CD4-positive, alpha-beta memory T cell (primary cell): ENCODE results near the gene PTRHD1. TPM values are rescaled to one million over a fixed set of nuclear protein-coding genes. Genes with fewer than 3 reads are reported as not detected.

ENCODE experiments used
- CTCF ChIA-PET: fragments of 350-600 bp; sonication (Branson Sonifier 250); formaldehyde crosslinking; loops from one replicate; lab custom pipeline; 2021; ENCODE audit warnings: inconsistent platforms; ENCODE audit not compliant: partially characterized antibody; lab: Charles Lee
- POLR2A ChIA-PET: fragments of 350-600 bp; sonication (Branson Sonifier 250); formaldehyde crosslinking; loops from one replicate; lab custom pipeline; 2021; ENCODE audit not compliant: partially characterized antibody; lab: Charles Lee
- DNase-seq, 5 donors: peaks; one replicate each; pipeline versions ENCODE4 v3.0.0 to v3.0.0-alpha.2; 2020 to 2022; ENCODE audit warnings: mixed read lengths in 1 of 5
- H3K27ac ChIP-seq: one replicate; pipeline ENCODE4 v1.7.0; 2013; ENCODE audit warnings: low read depth, low read length
- H3K27me3 ChIP-seq: 2 replicates; pipeline ENCODE4 v1.7.0; 2013; ENCODE audit warnings: mild to moderate bottlenecking, low read length, moderate library complexity; ENCODE audit not compliant: insufficient read depth
- H3K36me3 ChIP-seq: 2 replicates; pipeline ENCODE4 v1.7.0; 2013; ENCODE audit warnings: mild to moderate bottlenecking, low read length, moderate library complexity; ENCODE audit not compliant: insufficient read depth
- H3K4me1 ChIP-seq: 2 replicates; pipeline ENCODE4 v1.7.0; 2013; ENCODE audit warnings: mild to moderate bottlenecking, low read length, moderate library complexity; ENCODE audit not compliant: insufficient read depth
- H3K4me3 ChIP-seq, 2 donors: one replicate each; pipeline ENCODE4 v1.7.0; 2013; ENCODE audit warnings: low read length in 2 of 2, mild to moderate bottlenecking in 1 of 2
- H3K9me3 ChIP-seq, 2 donors: one replicate each; pipeline ENCODE4 v1.7.0; 2013; ENCODE audit warnings: low read length in 2 of 2, control low read depth in 1 of 2; ENCODE audit not compliant: control insufficient read depth in 1 of 2
- H3K27ac Mint-ChIP-seq, 7 donors: one replicate each; pipeline ENCODE4 v1.8.0; 2020 to 2021; ENCODE audit warnings: mixed read lengths in 7 of 7, mild to moderate bottlenecking in 6 of 7, inconsistent platforms in 3 of 7, moderate library complexity in 3 of 7
- H3K27me3 Mint-ChIP-seq, 2 donors: one replicate each; pipeline ENCODE4 v1.8.0; 2020 to 2021; ENCODE audit warnings: mixed read lengths in 2 of 2
- H3K36me3 Mint-ChIP-seq, 2 donors: one replicate each; pipeline ENCODE4 v1.8.0; 2020 to 2021; ENCODE audit warnings: mixed read lengths in 2 of 2, inconsistent platforms in 1 of 2, mild to moderate bottlenecking in 1 of 2
- H3K4me1 Mint-ChIP-seq, 4 donors: one replicate each; pipeline ENCODE4 v1.8.0; 2020 to 2021; ENCODE audit warnings: mixed read lengths in 4 of 4, mild to moderate bottlenecking in 1 of 4
- H3K4me3 Mint-ChIP-seq, 8 donors: one replicate each; pipeline ENCODE4 v1.8.0; 2020 to 2021; ENCODE audit warnings: mixed read lengths in 8 of 8, mild to moderate bottlenecking in 7 of 8, moderate library complexity in 6 of 8, inconsistent platforms in 3 of 8
- H3K9me3 Mint-ChIP-seq, 8 donors: one replicate each; pipeline ENCODE4 v1.8.0; 2020 to 2021; ENCODE audit warnings: mixed read lengths in 8 of 8, mild to moderate bottlenecking in 5 of 8, inconsistent platforms in 3 of 8, moderate library complexity in 1 of 8
- intact Hi-C: fragments of 100-400 bp; cut with micrococcal nuclease; formaldehyde crosslinking; loops from one replicate; pipeline ENCODE4 v1.15.1; 2023
- polyA plus RNA-seq, 2 donors: library from polyadenylated mRNA; unstranded; fragments of 300-500 nt; fragmentation: Illumina TruSeq; gene quantifications; one replicate each; pipeline ENCODE4 v1.2.3, GENCODE V29; 2021
- total RNA-seq, 2 experiments: library from RNA; stranded (reverse); gene quantifications; one replicate each; pipeline ENCODE4 v1.2.3, GENCODE V29; 2021

The PTRHD1 gene
- total and polyA plus RNA-seq, 4 experiments from 2014 or later, result 12.0 to 52.1 (median 30.7) TPM

- H3K36me3 ChIP-seq, result peaks cover 8% of the 10 kb centered on the region
- H3K27me3 ChIP-seq, result no peaks in the 10 kb centered on the region
- H3K4me1 ChIP-seq, result peaks cover 20% of the 10 kb centered on the region
- Mint-ChIP-seq H3K36me3 (peaks cover 15 to 28% of the 10 kb centered on the region in 2 donors), H3K27ac (peak overlapping the region in 1 of 7 donors; percentile 47), H3K4me1 (peaks cover 10 to 22% (median 19%) of the 10 kb centered on the region in 4 donors), H3K9me3 (no peaks in the 10 kb centered on the region), H3K27me3 (no peaks in the 10 kb centered on the region), H3K4me3 (no peak overlapping the region)
- no peaks in the 10 kb centered on the region for H3K9me3 ChIP-seq
- no peak overlapping the region for H3K27ac ChIP-seq
- intact Hi-C loops, result no loop called here
- CTCF ChIA-PET, result interaction anchor here (0.7 to 9.9 kb wide), 3 partner anchors 402 to 1822 kb away, joined by 3 to 222 read pairs (median 12); no protein-coding TSS in a partner anchor
- H3K4me3 ChIP-seq, result no peak overlapping the region
- POLR2A ChIA-PET, result no interaction called here
- DNase-seq, result no peak
Observed at GRCh38 chr2:24824071-24824588, 30.9 kb upstream of the PTRHD1 start.

- POLR2A ChIA-PET, result no interaction called here
- peaks cover 16% of the 10 kb centered on the region for H3K4me1 ChIP-seq
- H3K27ac Mint-ChIP-seq, result peak overlapping the region in 2 of 7 donors; percentile 12 to 38
- intact Hi-C loops, result no loop called here
- CTCF ChIA-PET, result interaction anchor here (2.3 kb wide), 1 partner anchor 400 kb away, joined by 12 read pairs; no protein-coding TSS in a partner anchor
- no peak overlapping the region for H3K4me3 Mint-ChIP-seq
- H3K9me3 Mint-ChIP-seq, result no peaks in the 10 kb centered on the region
- no peak overlapping the region for H3K4me3 ChIP-seq
- H3K27me3 Mint-ChIP-seq, result no peaks in the 10 kb centered on the region
- H3K4me1 Mint-ChIP-seq, result peaks cover 5 to 16% (median 13%) of the 10 kb centered on the region in 4 donors
- no peaks in the 10 kb centered on the region for H3K9me3 ChIP-seq
- no peak overlapping the region for H3K27ac ChIP-seq
- H3K27me3 ChIP-seq, result no peaks in the 10 kb centered on the region
- H3K36me3 Mint-ChIP-seq, result peaks cover 21 to 42% of the 10 kb centered on the region in 2 donors
- H3K36me3 ChIP-seq, result peaks cover 13% of the 10 kb centered on the region
- no peak for DNase-seq
Observed at GRCh38 chr2:24822049-24822706, 29.0 kb upstream of the PTRHD1 start.

GRCh38 chr2:24821433-24821891, 28.3 kb upstream of the PTRHD1 start:
- no peaks in the 10 kb centered on the region for H3K9me3 Mint-ChIP-seq
- peaks cover 3 to 10% (median 7%) of the 10 kb centered on the region in 4 donors for H3K4me1 Mint-ChIP-seq
- Histone ChIP-seq H3K4me3 (no peak overlapping the region), H3K4me1 (peaks cover 9% of the 10 kb centered on the region), H3K27me3 (no peaks in the 10 kb centered on the region), H3K27ac (no peak overlapping the region), H3K36me3 (peaks cover 13% of the 10 kb centered on the region), H3K9me3 (no peaks in the 10 kb centered on the region)
- no peaks in the 10 kb centered on the region for H3K27me3 Mint-ChIP-seq
- ChIA-PET POLR2A (no interaction called here), CTCF (interaction anchor here (1.1 kb wide), 1 partner anchor 412 kb away, joined by 4 read pairs; no protein-coding TSS in a partner anchor)
- intact Hi-C loops, result no loop called here
- H3K36me3 Mint-ChIP-seq, result peaks cover 28 to 49% of the 10 kb centered on the region in 2 donors
- peak overlapping the region in 3 of 7 donors; percentile 16 to 66 (median 23) for H3K27ac Mint-ChIP-seq
- no peak for DNase-seq
- no peak overlapping the region for H3K4me3 Mint-ChIP-seq

- peak overlapping the region in 4 of 7 donors; percentile 14 to 69 (median 37) for H3K27ac Mint-ChIP-seq
- CTCF ChIA-PET, result interaction anchor here (1.1 kb wide), 1 partner anchor 411 kb away, joined by 4 read pairs; no protein-coding TSS in a partner anchor
- no peak overlapping the region for H3K4me3 Mint-ChIP-seq
- Histone ChIP-seq H3K36me3 (peaks cover 13% of the 10 kb centered on the region), H3K27ac (no peak overlapping the region), H3K9me3 (no peaks in the 10 kb centered on the region), H3K4me3 (no peak overlapping the region), H3K27me3 (no peaks in the 10 kb centered on the region), H3K4me1 (peaks cover 2% of the 10 kb centered on the region)
- no peaks in the 10 kb centered on the region for H3K9me3 Mint-ChIP-seq
- POLR2A ChIA-PET, result no interaction called here
- H3K36me3 Mint-ChIP-seq, result peaks cover 33 to 53% of the 10 kb centered on the region in 2 donors
- intact Hi-C loops, result no loop called here
- DNase-seq, result no peak
- peaks cover 0 to 5% (median 2%) of the 10 kb centered on the region in 4 donors for H3K4me1 Mint-ChIP-seq
- H3K27me3 Mint-ChIP-seq, result no peaks in the 10 kb centered on the region
Observed at GRCh38 chr2:24820598-24821432, 27.6 kb upstream of the PTRHD1 start.

- peaks cover 13% of the 10 kb centered on the region for H3K36me3 ChIP-seq
- no peaks in the 10 kb centered on the region for H3K9me3 Mint-ChIP-seq
- ChIA-PET CTCF (interaction anchor here (1.6 kb wide), 1 partner anchor 398 kb away, joined by 3 read pairs; no protein-coding TSS in a partner anchor), POLR2A (no interaction called here)
- H3K27ac ChIP-seq, result no peak overlapping the region
- H3K27ac Mint-ChIP-seq, result no peak overlapping the region
- no peak for DNase-seq
- H3K4me3 Mint-ChIP-seq, result no peak overlapping the region
- intact Hi-C loops, result no loop called here
- H3K4me3 ChIP-seq, result no peak overlapping the region
- H3K27me3 ChIP-seq, result no peaks in the 10 kb centered on the region
- H3K9me3 ChIP-seq, result no peaks in the 10 kb centered on the region
- peaks cover 0 to 5% (median 0%) of the 10 kb centered on the region in 4 donors for H3K4me1 Mint-ChIP-seq
- H3K4me1 ChIP-seq, result no peaks in the 10 kb centered on the region
- H3K36me3 Mint-ChIP-seq, result peaks cover 38 to 59% of the 10 kb centered on the region in 2 donors
- H3K27me3 Mint-ChIP-seq, result no peaks in the 10 kb centered on the region
Observed at GRCh38 chr2:24820175-24820513, 27.0 kb upstream of the PTRHD1 start.

GRCh38 chr2:24819442-24820174, 26.4 kb upstream of the PTRHD1 start:
- no peak overlapping the region for H3K27ac ChIP-seq
- POLR2A ChIA-PET, result no interaction called here
- H3K27me3 Mint-ChIP-seq, result no peaks in the 10 kb centered on the region
- H3K9me3 Mint-ChIP-seq, result no peaks in the 10 kb centered on the region
- no peak overlapping the region for H3K4me3 ChIP-seq
- peaks cover 0 to 5% (median 0%) of the 10 kb centered on the region in 4 donors for H3K4me1 Mint-ChIP-seq
- H3K4me3 Mint-ChIP-seq, result no peak overlapping the region
- H3K9me3 ChIP-seq, result no peaks in the 10 kb centered on the region
- CTCF ChIA-PET, result interaction anchor here (1.0 to 1.6 kb wide), 3 partner anchors 9 to 409 kb away, joined by 3 read pairs; no protein-coding TSS in a partner anchor
- no peaks in the 10 kb centered on the region for H3K4me1 ChIP-seq
- H3K36me3 Mint-ChIP-seq, result peaks cover 38 to 59% of the 10 kb centered on the region in 2 donors
- H3K27ac Mint-ChIP-seq, result no peak overlapping the region
- peaks cover 13% of the 10 kb centered on the region for H3K36me3 ChIP-seq
- DNase-seq, result no peak
- intact Hi-C loops, result no loop called here
- no peaks in the 10 kb centered on the region for H3K27me3 ChIP-seq
